ENCODE measurements around the gene DYNC2H1.
"Not testable (repeated sequence)": the region's sequence is repeated elsewhere in the genome, so short reads cannot be mapped to it uniquely, and the experiment has no call there.

DYNC2H1 gene

DNA sequence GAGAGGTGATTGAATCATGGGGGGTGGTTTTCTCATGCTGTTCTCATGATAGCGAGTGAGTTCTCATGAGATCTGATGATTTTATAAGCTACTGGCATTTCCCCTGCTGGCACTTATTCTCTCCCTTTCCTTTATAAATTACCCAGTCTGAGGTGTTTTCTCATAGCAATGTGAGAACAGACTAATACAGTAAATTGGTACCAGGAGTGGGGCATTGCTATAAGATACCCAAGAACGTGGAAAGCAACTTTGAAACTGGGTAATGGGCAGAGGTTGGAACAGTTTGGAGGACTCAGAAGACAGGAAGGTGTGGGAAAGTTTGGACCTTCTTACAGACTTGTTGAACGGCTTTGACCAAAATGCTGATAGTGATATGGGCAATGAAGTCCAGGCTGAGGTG, 265.0 kb downstream of the DYNC2H1 start:
- not testable (repeated sequence) for DNase-seq

DNA sequence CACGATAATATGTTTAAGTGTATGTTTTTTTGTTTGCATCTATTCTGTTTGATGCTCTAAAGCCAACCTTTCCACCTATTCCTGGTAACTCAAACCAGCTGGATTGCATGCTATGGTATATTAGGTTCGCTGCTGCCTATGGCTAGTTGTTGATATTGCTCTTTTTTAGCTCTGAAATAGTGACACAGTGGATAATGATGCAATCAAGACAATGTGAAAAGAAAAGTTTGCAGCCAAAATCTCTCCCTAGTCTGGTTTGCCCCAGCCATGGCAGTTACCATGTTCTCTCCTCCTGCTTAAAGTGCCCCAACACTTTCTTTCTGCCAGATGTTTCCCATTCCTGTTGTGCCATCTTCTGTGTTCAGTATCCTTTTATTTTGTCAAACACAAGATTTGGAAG, 269.7 kb downstream of the DYNC2H1 start:
- no peak for DNase-seq

DNA sequence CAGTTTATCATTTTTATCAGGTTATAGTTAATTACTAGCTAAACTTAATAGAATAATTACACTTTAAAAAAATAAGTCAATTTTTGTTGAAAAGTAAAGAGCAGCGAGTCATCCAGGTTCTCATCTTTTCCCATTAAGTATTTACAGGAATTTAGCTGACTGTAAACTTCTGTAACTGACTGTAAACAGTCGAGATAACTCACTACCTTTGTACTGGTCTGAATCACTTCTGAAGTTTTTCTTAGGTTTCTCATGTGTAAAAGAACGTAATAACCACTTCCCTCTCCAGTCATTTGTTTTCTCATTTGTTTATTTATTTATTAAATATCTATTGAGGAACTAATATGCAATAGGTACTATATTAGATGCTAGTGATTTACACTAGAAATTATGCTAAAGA, 270.8 kb downstream of the DYNC2H1 start:
- DNase-seq = no peak

DNA sequence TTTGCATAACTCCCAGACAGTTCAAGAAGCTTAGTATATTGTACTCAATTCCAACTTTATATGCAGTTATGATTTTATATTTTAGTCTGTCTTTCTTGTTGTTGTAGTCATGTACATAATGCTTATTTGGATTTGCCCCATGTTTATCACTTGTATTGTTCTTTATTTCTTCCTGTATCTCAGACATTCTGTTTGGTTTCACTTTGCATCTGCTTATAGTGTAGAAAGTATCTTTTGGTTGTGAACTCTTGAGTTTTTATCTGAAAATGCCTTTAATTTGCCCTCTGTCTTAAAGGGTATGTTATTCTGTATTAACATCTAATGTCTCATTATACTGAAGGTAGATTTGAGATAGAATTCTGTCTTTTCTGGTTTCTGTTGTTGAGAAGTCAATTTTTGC, 275.4 kb downstream of the DYNC2H1 start:
- no peak for DNase-seq

DNA sequence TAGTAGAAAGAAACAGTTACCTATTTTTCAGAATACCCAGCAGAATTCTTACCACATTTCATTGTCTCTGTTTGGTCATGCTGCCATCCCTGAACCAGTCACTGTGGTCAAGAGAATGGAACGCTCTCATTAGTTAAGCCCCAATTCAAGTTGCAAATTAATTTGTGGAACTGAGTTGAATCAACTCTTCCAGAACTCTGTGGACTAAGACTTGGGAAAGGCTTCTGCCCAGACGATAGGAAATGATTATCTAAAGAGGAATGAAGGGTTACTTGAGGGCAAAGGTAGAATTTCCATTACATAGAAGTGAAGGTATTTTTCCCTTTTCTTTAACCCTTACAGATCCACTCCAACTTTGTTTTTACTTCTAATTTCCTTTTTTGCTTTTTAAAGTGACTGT, 286.4 kb downstream of the DYNC2H1 start:
- DNase-seq = no peak

DNA sequence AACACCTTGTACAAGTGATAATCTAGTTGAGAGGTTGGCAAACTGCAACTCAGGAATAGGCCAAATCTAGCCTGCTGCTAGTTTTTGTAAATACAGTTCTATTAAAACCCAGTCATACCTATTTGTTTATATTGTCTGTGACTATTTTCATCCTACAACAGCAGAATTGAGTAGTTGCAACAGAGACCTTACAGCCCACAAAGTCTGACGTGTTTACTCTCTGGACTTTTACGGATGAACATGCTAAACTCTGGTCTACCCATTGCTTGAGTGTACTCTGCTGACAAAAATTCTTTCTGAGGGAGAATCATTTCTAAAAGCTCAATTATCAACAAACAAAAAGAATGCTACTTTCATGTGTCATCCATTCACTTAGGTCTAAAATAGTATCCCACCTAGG, 287.0 kb downstream of the DYNC2H1 start:
- DNase-seq = no peak

DNA sequence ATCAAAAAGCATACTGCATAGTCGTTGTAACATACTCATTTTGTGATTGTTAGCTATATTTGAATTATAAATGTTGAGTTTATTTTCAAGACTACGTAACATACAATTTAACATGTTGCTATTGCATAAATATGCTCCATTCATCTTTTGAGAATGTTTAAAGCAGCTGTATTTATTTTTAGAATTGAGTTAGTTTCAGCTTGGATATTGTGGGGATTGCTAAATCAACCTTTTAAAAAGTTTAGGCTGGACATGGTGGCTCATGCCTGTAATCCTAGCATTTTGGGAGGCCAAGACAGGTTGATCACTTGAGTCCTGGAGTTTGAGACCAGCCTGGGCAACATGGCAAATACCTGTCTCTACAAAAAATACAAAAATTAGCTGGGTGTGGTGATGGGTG, 288.1 kb downstream of the DYNC2H1 start:
- DNase-seq = no peak

DNA sequence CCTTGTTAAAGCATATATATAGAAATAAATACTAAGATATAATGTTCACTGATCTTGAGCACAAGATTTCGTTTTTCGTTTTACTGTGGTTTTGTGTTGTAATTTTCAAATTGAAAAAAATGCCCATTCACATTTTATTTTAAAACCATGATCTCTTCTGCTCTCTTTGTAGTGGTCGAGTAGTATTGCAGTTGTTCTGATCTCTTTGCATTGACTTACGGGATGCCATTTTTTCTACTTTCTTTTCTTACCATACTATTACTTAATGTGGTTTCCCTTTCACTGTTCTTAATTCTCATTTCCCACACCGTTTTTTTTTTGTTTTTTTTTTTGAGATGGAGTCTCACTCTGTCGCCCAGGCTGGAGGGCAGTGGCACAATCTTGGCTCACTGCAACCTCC, 289.6 kb downstream of the DYNC2H1 start:
- DNase-seq = no peak

DNA sequence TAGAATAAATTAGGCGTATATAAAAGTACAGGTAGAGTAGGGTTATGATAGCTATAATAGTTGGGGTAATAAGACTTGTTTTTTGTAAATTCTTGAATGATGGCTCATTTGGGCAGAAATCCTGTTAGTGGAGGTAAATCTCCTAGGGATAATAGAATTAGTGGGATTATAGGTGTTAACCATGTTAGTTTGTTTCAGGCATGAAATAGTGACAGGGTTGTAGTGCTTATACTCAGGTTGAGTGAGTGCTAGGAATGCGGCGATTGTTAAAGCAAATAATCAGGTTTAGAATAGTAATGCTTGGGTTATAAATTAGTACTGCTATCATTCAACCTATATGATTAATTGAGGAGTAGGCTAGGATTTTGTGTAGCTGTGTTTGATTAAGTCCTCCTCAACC, 297.1 kb downstream of the DYNC2H1 start:
- no peak for DNase-seq

DNA sequence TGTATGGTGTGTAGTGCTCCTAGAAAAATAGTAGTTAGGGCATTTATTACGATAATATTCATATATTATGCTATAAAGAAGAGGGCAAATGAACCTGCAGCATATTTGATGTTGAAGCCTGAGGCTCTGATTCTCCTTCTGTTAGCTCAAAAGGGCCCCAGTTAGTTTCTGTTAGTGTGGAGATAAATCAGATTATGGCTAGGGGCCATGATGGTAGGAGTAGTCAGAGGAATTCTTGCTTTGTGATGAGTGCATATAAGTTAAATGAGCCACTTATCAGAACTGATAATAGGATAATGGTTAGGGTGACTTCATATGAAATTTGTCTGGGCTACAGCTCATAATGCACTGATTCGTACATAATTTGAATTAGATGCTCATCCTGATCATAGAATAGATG, 298.4 kb downstream of the DYNC2H1 start:
- no peak for DNase-seq

DNA sequence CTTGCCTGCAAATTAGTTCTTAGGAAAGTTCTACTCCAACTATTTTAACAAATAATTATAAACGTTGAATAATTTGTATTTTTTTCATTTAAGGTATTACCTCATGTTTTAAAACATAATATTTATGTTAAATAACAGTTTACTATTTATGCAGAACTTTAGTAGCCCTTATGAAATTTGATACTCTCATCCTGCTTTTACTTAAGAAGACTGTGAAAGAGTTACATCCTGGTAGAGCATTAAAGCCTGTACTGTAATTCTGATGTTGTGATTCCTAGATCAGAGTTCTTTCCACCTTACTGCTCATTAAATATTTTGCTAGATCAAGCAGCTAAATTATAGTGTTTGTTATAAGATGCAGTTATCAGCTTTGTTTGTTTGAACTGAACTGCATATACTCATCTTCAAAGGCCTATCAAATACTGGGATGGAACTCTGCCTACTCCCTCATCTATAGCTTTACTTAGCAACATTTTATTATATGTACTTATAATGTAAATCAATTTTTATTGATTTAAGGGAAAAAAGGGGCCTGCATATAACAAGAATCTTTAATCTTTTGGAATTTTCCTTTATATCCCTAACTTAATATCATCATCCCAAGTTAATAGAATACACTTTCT, 304.2 kb downstream of the DYNC2H1 start:
- no peak for DNase-seq

DNA sequence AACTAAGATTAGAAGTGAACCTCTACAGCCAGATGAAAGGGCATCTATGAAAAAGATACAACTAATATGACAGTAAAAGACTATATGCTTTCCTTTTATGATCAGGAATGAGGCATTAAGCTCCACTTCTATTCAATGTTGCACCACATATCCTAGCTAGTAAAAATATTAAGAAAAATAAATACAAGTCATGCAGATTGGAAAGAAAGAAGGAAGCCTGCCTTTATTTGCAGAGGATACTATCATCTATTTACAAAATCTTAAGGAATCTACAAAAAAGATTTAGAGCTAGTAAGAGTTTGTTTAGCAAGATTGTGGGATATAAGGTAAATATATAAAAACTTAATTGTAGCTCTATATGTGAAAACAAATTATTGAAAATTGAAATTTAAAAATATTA, 308.8 kb downstream of the DYNC2H1 start:
- DNase-seq = no peak

DNA sequence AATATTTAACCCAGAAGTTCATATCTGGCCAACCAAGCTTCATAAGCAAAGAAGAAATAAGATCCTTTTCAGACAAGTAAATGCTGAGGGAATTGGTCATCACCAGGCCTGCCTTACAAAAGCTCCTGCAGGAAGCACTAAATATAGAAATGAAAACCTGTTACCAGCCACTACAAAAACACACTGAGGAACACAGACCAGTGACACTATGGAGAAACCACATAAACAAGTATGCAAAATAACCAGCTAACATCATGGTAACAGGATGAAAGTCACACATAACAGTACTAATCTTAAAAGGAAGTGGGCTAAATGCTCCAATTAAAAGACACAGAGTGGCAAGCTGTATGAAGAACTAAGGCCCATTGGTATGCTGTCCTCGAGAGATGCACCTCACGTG, 311.4 kb downstream of the DYNC2H1 start:
- DNase-seq = no peak

DNA sequence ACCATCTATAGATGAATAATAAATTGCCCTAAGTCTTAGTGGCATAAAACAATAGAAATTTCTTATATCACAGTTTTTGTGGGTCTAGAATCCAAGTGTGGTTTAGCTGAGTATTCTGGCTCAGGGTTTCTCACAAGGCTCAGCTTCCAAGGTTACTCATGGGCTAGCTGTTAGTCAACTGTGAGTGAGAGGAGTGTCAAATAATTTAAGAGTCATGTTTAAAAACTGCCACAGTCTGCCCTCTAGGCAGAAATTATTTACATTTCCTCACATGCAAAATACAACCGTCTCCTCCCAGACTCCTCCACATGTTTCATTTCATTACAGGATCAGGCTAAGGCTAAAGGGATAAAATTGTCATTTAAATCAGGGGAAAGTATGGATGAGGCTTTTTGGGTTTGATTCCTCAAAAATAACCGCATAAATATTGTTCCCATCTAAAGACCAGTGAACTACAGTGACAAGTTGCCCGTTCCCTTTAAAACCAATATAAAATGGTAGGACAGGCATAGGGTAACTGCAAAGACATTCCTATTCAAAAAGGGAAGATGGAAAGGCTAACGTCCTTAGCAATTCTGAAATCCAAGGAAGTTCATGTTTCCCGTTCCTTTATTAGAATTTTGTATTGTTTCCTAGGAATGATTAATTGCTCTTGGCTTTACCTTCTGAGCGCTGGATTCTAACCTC, 324.3 kb downstream of the DYNC2H1 start:
- DNase-seq = no peak

DNA sequence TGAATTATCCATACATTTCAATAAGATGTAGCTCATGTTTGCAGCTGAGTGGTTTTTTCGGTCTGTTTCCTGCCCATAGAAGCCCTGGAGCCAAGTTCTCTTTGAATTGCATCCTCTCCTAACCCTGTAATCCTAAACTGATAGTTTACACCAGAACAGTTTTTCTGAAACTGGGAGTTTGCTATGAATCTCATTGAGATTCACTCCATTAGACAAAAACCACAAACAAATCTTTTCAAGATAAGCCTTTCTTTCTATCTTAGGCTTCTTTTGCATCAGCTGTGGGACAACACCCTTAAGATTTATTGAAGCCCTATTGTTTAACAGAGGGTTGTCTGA, 324.8 kb downstream of the DYNC2H1 start:
- DNase-seq = no peak

DNA sequence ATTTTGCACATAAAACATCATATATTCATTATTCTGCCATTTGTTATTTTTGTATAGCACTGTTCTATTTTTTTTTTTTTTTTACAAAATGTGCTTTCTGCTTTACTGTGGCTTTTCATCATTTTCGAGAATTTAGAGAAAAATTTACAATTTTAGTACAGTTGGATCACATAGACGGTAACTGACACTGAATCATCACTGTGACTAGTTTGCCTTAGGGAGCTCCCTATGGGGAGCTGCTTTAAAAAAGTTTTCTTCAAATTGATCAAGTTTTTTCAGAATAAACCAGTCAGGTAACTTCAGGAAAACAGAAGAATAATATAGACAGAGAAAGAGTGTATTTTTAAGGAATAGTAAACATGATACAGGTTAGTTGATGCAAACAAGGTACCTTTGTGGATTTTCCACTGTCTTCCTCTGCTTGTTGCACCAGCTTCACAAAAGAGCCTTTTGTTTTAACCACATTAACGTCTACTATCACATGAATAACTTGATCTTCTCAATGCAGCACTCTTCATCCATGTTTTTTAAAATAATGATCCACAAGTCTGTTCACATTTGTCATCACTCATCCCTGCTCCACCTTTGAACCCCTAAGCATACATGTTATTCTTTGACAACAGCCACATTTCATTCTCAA, 327.0 kb downstream of the DYNC2H1 start:
- no peak for DNase-seq

DNA sequence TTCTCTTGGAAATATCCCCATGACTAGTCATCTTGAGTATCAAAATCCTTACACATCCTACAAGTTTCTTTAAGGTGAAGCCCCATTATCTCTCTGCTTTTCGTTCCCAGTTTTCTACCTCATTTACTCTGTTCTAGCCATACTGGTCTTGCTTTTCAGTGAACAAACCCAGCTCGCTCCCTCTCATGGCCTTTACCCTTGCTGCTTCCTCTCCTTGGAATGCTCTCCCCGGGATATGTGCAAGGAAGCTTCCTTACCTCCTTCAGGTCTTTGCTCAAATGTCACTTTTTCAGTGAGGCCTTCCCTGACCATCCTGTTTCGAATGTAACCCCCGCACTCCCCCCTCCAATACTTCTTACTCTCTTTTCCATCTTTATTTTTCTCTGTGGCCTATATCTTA, 331.8 kb downstream of the DYNC2H1 start:
- no peak for DNase-seq

DNA sequence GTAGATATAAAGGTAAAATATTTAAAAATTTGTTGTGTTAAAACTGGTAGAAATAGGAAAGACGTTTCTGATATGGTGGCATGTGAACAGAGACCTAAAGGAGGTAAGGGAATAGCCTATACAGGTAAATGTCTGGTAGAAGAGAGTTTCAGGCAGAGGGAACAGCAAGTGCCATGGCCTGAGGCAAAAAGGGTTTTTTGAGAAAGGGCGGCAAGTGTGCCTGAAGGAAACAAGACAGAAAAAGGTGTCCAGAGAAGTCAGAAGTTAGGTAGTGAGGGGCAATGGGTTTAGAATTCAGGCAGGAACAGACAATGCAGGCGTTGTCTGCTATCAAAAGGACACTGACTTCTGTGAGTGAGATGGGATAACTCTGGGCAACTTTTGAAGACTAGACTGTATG, 339.7 kb downstream of the DYNC2H1 start:
- no peak for DNase-seq

DNA sequence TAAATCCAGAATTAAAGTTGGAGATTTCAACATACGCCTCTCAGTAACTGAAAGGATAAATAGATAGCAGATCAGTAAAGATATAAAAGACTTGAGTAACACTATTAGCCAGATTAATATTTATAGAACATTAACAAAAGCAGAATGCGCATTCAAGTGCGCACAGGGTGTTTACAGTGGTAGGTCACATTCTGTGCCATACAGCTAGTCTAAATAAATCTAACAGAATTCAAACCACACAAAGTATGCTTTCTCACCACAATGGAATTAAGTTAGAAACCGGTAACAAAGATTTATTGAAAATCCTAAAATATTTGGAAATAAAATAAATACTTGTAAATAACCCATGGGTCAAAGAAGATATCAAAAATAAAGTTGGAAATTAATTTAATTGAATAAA, 341.0 kb downstream of the DYNC2H1 start:
- no peak for DNase-seq

DNA sequence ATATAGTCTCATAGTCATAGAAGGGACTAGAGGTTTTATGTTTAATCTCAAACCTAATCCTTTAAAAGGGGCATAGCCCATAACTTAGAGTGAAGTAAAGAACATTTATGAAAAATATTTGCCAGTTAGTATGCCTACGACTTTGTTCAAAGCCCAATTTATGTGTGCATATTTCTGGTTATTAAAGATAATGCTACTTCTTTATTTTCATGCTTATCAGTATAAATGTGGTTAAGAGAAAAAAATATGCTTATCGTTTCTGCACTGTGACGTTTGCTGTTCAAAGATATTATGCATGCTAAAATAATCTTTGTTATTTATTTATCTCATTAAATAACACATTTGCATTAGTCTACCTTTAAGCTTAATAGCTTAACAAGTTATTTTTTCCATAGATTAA, 343.9 kb downstream of the DYNC2H1 start:
- DNase-seq = no peak

DNA sequence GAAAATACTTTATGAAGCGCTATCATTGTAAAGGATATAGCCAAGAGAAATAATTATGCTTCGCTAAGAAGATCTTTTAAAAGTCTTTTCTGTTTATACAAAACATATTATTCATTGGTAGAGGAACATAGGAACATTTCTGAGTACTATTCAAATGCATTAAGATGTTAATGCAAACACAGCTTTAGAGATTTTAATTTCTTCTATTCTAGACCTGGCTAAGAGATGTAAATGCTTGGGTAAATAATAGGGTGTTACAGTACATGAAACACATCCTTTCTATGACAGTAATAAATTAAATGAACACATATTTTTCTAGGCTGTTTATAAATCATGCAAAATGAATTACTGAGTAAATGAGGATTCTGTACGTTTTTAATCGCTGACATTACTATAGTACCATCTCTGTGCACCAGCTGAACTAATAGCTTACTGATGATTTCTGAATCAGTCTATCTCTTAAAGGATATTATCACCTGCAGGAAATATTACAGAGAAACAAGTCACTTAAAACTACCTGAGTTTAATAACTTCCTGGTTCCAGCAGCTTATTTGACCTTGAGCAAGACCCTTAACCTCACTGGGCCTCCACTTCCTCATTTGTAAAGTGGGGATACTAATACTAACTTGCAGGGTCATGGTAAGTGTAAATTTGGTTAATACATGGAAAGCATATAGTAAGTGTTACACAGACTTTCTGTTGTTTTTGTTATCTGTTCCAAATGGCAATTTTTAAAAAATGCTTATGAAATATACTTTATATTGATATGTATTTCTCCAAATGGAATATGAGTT, 344.9 kb downstream of the DYNC2H1 start:
- DNase-seq = no peak

DNA sequence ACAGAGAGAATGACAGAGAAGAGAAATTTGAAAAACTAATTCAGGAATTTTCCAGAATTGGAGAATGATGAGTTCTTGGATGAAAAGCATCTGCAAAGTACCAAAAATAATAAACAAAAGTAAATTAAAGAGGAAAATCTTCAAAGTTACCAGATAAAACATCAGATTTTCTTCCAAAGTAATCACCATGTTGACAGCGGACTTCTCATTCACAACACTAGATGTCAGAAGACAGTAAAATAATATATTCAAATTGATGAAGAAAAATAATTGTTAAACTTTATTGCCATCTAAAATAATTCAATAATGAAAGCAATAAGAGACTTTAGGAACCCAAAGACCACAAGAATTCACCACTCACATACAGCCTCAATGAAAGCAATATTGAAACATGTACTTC, 355.2 kb downstream of the DYNC2H1 start:
- no peak for DNase-seq

DNA sequence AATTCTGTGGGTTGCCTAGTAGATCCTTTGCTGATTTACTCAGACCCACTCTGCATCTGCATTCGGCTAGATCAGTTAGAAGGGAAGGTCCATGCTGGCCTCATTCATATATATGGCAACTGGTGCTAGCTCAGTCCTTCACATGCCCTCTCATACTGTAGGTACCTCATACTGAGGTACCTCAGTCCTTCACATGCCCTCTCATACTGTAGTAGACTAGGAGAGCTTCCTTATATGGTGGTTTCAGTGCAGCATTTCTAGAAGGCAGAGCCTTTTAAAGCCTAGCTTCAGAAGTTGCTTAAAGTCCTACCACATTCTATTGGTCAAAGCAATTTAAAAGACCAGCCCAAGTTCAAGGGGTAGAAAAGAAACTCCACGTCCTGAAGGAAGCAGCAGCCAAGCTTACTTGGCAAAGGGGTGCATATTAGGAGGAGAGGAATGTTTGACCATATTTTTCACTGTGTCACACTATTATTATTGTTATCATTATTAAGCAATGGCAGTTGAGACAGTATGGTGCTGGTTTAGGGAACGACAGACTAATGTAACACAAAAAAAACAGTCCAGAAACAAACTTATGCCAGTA, 356.4 kb downstream of the DYNC2H1 start:
- no peak for DNase-seq

DNA sequence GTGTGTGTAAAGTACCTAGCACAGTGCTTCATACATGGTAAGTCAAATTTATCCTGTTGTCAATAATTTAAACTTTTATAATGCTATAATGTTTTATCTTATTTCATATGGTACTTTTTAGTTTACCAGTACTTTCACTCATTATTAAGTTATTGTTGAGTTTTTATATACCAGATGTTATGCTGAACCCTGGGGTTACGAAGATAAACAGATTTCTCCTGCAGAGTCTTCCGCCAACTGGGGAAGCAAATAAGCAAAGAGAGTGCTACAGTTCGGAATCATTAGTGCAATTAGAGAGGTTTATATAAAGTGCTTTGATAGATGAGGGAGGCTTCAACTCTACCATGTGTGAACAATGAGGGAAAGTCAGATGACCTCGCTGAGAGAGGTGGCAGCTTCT, 362.3 kb downstream of the DYNC2H1 start:
- DNase-seq = no peak
